ENCODE results near the gene KCTD1.
A peak's percentile ranks its signal among the peaks of the same experiment; 100 is the strongest.

Gene KCTD1

GRCh38 chr18:26465431-26465830, 82.9 kb downstream of the KCTD1 start:
- Histone ChIP-seq H2AFZ (ENCODE audit: low read length) (no peak overlapping the region), H3K27ac (ENCODE audit: low read length) (no peak overlapping the region), H3F3A (ENCODE audit: insufficient read depth, low read length) (peaks cover 15% of the 10 kb centered on the region), H3K9me3 (replicated peaks; ENCODE audit: insufficient read depth, low read length) (no peaks in the 10 kb centered on the region), H3K79me2 (ENCODE audit: low read length) (no peaks in the 10 kb centered on the region), H3K4me1 (ENCODE audit: low read length) (peaks cover 22% of the 10 kb centered on the region), H3K4me2 (ENCODE audit: low read depth, low read length) (no peak overlapping the region), H3K4me3 (ENCODE audit: low read length) (no peak overlapping the region), H3K9ac (ENCODE audit: low read length) (no peak overlapping the region), H3K9me2 (replicated peaks; ENCODE audit: insufficient read depth, low read length) (no peaks in the 10 kb centered on the region), H3K36me3 (replicated peaks; ENCODE audit: insufficient read depth, low read length) (no peaks in the 10 kb centered on the region), H3K27me3 (replicated peaks; ENCODE audit: insufficient read depth, low read length) (no peaks in the 10 kb centered on the region), H4K20me1 (ENCODE audit: insufficient read depth, low read length) (no peaks in the 10 kb centered on the region)
- no peak for TF ChIP-seq EZH2 (optimal IDR thresholded peaks at IDR 0.05; ENCODE audit: low read depth, low read length)
- no peak for TF ChIP-seq CTCF (IDR thresholded peaks at IDR 0.05; ENCODE audit: low read length)
- TF ChIP-seq EZH2phosphoT487 (IDR thresholded peaks at IDR 0.05; ENCODE audit: low read length), result no peak
- no peak for DNase-seq

GRCh38 chr18:26464128-26465011, 84.0 kb downstream of the KCTD1 start:
- no peak overlapping the region for H3K27ac ChIP-seq (ENCODE audit: low read length)
- DNase-seq, result no peak
- no peaks in the 10 kb centered on the region for H3K79me2 ChIP-seq (ENCODE audit: low read length)
- no peaks in the 10 kb centered on the region for H3K9me2 ChIP-seq (replicated peaks; ENCODE audit: insufficient read depth, low read length)
- H3F3A ChIP-seq (ENCODE audit: insufficient read depth, low read length), result peaks cover 20% of the 10 kb centered on the region
- H3K9me3 ChIP-seq (replicated peaks; ENCODE audit: insufficient read depth, low read length), result no peaks in the 10 kb centered on the region
- H3K4me2 ChIP-seq (ENCODE audit: low read depth, low read length), result no peak overlapping the region
- no peaks in the 10 kb centered on the region for H4K20me1 ChIP-seq (ENCODE audit: insufficient read depth, low read length)
- no peaks in the 10 kb centered on the region for H3K27me3 ChIP-seq (replicated peaks; ENCODE audit: insufficient read depth, low read length)
- no peak overlapping the region for H2AFZ ChIP-seq (ENCODE audit: low read length)
- H3K4me3 ChIP-seq (ENCODE audit: low read length), result no peak overlapping the region
- no peaks in the 10 kb centered on the region for H3K36me3 ChIP-seq (replicated peaks; ENCODE audit: insufficient read depth, low read length)
- peaks cover 32% of the 10 kb centered on the region for H3K4me1 ChIP-seq (ENCODE audit: low read length)
- no peak overlapping the region for H3K9ac ChIP-seq (ENCODE audit: low read length)
- TF ChIP-seq EZH2 (optimal IDR thresholded peaks at IDR 0.05; ENCODE audit: low read depth, low read length) (no peak), EZH2phosphoT487 (IDR thresholded peaks at IDR 0.05; ENCODE audit: low read length) (no peak), CTCF (IDR thresholded peaks at IDR 0.05; ENCODE audit: low read length) (no peak)

- Histone ChIP-seq H4K20me1 (ENCODE audit: insufficient read depth, low read length) (no peaks in the 10 kb centered on the region), H3K9ac (ENCODE audit: low read length) (no peak overlapping the region), H3K4me1 (ENCODE audit: low read length) (peaks cover 44% of the 10 kb centered on the region), H3K27me3 (replicated peaks; ENCODE audit: insufficient read depth, low read length) (no peaks in the 10 kb centered on the region), H3K4me3 (ENCODE audit: low read length) (no peak overlapping the region), H3K27ac (ENCODE audit: low read length) (peak overlapping the region; percentile 95; the same call in 1 of the 2 replicates), H3F3A (ENCODE audit: insufficient read depth, low read length) (peaks cover 20% of the 10 kb centered on the region), H2AFZ (ENCODE audit: low read length) (no peak overlapping the region), H3K9me2 (replicated peaks; ENCODE audit: insufficient read depth, low read length) (no peaks in the 10 kb centered on the region), H3K4me2 (ENCODE audit: low read depth, low read length) (no peak overlapping the region), H3K36me3 (replicated peaks; ENCODE audit: insufficient read depth, low read length) (no peaks in the 10 kb centered on the region), H3K9me3 (replicated peaks; ENCODE audit: insufficient read depth, low read length) (no peaks in the 10 kb centered on the region), H3K79me2 (ENCODE audit: low read length) (no peaks in the 10 kb centered on the region)
- DNase-seq, result no peak
- TF ChIP-seq EZH2 (optimal IDR thresholded peaks at IDR 0.05; ENCODE audit: low read depth, low read length), result no peak
- TF ChIP-seq CTCF (IDR thresholded peaks at IDR 0.05; ENCODE audit: low read length), result no peak
- TF ChIP-seq EZH2phosphoT487 (IDR thresholded peaks at IDR 0.05; ENCODE audit: low read length), result no peak
Measured at GRCh38 chr18:26462355-26462754, 86.0 kb downstream of the KCTD1 start.

Data from MM.1S (cell line).